Heart left ventricle (tissue), 13 donors: ENCODE data around the gene TMEM40.

ENCODE experiments used
- CTCF ChIP-seq, 12 donors: fragments of 200-600 bp; sonication (generic) in 4 of 12; IDR thresholded peaks; one replicate each; pipeline versions ENCODE4 v1.5.0 to v1.8.0; 2018 to 2022; ENCODE audit warnings: antibody characterized with exemption in 12 of 12, mild to moderate bottlenecking in 5 of 12
- POLR2A ChIP-seq, 2 donors: fragments of 450-650 bp; IDR thresholded peaks; one replicate each; pipeline ENCODE4 v1.6.1; 2017; ENCODE audit warnings: antibody characterized with exemption in 2 of 2, mild to moderate bottlenecking in 2 of 2, moderate library complexity in 2 of 2
- donor health status: ischemic (EF 13 %, LVEDD 7.1; RV severe dilation, severe dysfunction).
- donor health status: DM: no; HTN: yes; CAD: no.
- donor health status: DM: no; HTN: no; CAD: no.
- donor health status: ischemic (EF 25% LVEDD 6.9; RV normal size, moderate dysfunction).
- donor health status: ischemic (EF 25% LVEDD 5.7; RV mildly dilated, moderate dysfunction).
- donor health status: ischemic (EF 35%, LVEDD 5.7; RV mildly dilated, moderate dysfunction).
- donor health status: nonischemic (EF 11% LVEDD 7.7; RV severe dilation, severe dysfunction).
- donor health status: DM: yes; HTN: yes; CAD: no.
- donor health status: PGD.
- donor health status: ischemic (EF 29% LVEDD 5.4; RV normal size, mild dysfunction).
- donor health status: nonischemic (EF 23%, LVEDD 6.1; RV moderate dilation, normal function).

GRCh38 chr3:12733566-12733965 lies 25.5 kb downstream of the TMEM40 start:
- no peak for TF ChIP-seq POLR2A (IDR thresholded peaks at IDR 0.05)
- TF ChIP-seq CTCF (IDR thresholded peaks at IDR 0.05) = no peak
